Kidney (tissue), 14 donors: Measurements from ENCODE around the gene CCSAP. TPM values are rescaled to one million over a fixed set of nuclear protein-coding genes. Genes with fewer than 3 reads are reported as not detected.

ENCODE experiments used
- DNase-seq, 5 donors: peaks; one replicate each; pipeline ENCODE4 v3.0.0-alpha.2; 2013 to 2020
- FAIRE-seq: peaks from 2 replicates; lab custom pipeline; 2012; peaks lifted over from hg19 to GRCh38; lab: Jason Lieb, UNC
- H3K27ac ChIP-seq, 2 donors: one replicate each; pipeline ENCODE4 v1.7.0; 2013; ENCODE audit warnings: low read depth in 2 of 2, low read length in 2 of 2, inconsistent platforms in 1 of 2
- H3K27me3 ChIP-seq: one replicate; pipeline ENCODE4 v1.7.1; 2013; ENCODE audit warnings: low read length, inconsistent platforms; ENCODE audit not compliant: control insufficient read depth, insufficient read depth
- H3K36me3 ChIP-seq, 3 donors: one replicate each; pipeline versions ENCODE4 v1.7.0 to v1.7.1; 2013; ENCODE audit warnings: low read length in 3 of 3, control low read depth in 1 of 3, inconsistent platforms in 1 of 3; ENCODE audit not compliant: insufficient read depth in 3 of 3, control insufficient read depth in 2 of 3
- H3K4me1 ChIP-seq, 3 donors: one replicate each; pipeline versions ENCODE4 v1.7.0 to v1.7.1; 2013; ENCODE audit warnings: low read length in 3 of 3, inconsistent platforms in 1 of 3, low read depth in 1 of 3; ENCODE audit not compliant: control insufficient read depth in 2 of 3, insufficient read depth in 2 of 3
- H3K4me3 ChIP-seq, 3 donors: one replicate each; pipeline versions ENCODE4 v1.7.0 to v1.8.1; 2013; ENCODE audit warnings: low read length in 3 of 3, control low read depth in 1 of 3, inconsistent platforms in 1 of 3
- H3K9ac ChIP-seq, 3 donors: one replicate each; pipeline versions ENCODE4 v1.7.0 to v1.7.1; 2013; ENCODE audit warnings: low read length in 3 of 3, control low read depth in 1 of 3, inconsistent platforms in 1 of 3
- H3K9me3 ChIP-seq, 3 donors: one replicate each; pipeline versions ENCODE4 v1.7.0 to v1.7.1; 2013; ENCODE audit warnings: low read length in 3 of 3, control low read depth in 1 of 3, inconsistent platforms in 1 of 3; ENCODE audit not compliant: control insufficient read depth in 2 of 3, insufficient read depth in 1 of 3
- CTCF ChIP-seq: IDR thresholded peaks from 3 replicates; pipeline ENCODE4 v1.5.1; 2012; ENCODE audit warnings: mild to moderate bottlenecking, moderate library complexity, borderline replicate concordance; ENCODE audit not compliant: insufficient read depth; ENCODE audit errors: extremely low read depth
- intact Hi-C: fragments of 100-400 bp; cut with DNase I; formaldehyde crosslinking; loops from one replicate; pipeline ENCODE4 v1.11.1; 2022
- polyA plus RNA-seq: library from polyadenylated mRNA; stranded (reverse); fragments of 350-450 nt; fragmentation: Illumina TruSeq; extraction: RNeasy Lipid Tissue Mini Kit (QIAGEN cat#74804); gene quantifications from one replicate; pipeline ENCODE4 v1.2.3, GENCODE V29; 2014; ENCODE audit warnings: low read depth, low replicate concordance; ENCODE audit not compliant: insufficient read depth
- total RNA-seq: library from RNA; stranded (reverse); fragmentation: NEBNext Ultra II Directional; extraction: Animal tissue kit (Norgen Biotek cat#: 25700); gene quantifications from one replicate; pipeline ENCODE4 v1.2.1, GENCODE V29; 2021
- donor health status: control.
- donor health status: control.
- donor health status: control.
- donor health status: control.
- donor health status: control.
- donor health status: DM: yes; HTN: yes; CAD: no.
- donor health status: Normal renal cell carcinoma (clear cell type).

CCSAP gene
- total and polyA plus RNA-seq, 2 donors from 2014 or later, result 0.84 to 3.1 TPM

GRCh38 chr1:229370601-229371021 lies 27.8 kb upstream of the CCSAP start:
- H3K27ac ChIP-seq, result no peak overlapping the region
- intact Hi-C loops, result no loop called here
- no peak for TF ChIP-seq CTCF
- H3K36me3 ChIP-seq, result no peaks in the 10 kb centered on the region
- FAIRE-seq (no peak), DNase-seq (peak in 2 of 5 donors; percentile 21 to 67)
- no peaks in the 10 kb centered on the region for H3K9me3 ChIP-seq
- no peak overlapping the region for H3K4me3 ChIP-seq
- no peaks in the 10 kb centered on the region for H3K27me3 ChIP-seq
- H3K4me1 ChIP-seq, result no peaks in the 10 kb centered on the region
- no peak overlapping the region for H3K9ac ChIP-seq

GRCh38 chr1:229368347-229368746 lies 25.5 kb upstream of the CCSAP start:
- intact Hi-C loops, result no loop called here

GRCh38 chr1:229365569-229365968 lies 22.7 kb upstream of the CCSAP start:
- intact Hi-C loops, result no loop called here
- Histone ChIP-seq H3K27me3 (no peaks in the 10 kb centered on the region), H3K9ac (no peak overlapping the region), H3K4me1 (no peaks in the 10 kb centered on the region), H3K9me3 (no peaks in the 10 kb centered on the region), H3K36me3 (no peaks in the 10 kb centered on the region), H3K4me3 (no peak overlapping the region), H3K27ac (no peak overlapping the region)
- no peak for TF ChIP-seq CTCF
- FAIRE-seq (no peak), DNase-seq (no peak)

More at GRCh38 chr1:229368347-229368746, 25.5 kb upstream of the CCSAP start:
- TF ChIP-seq CTCF, result no peak
- H3K4me3 ChIP-seq, result no peak overlapping the region
- H3K36me3 ChIP-seq, result no peaks in the 10 kb centered on the region
- H3K9ac ChIP-seq, result no peak overlapping the region
- peak in 1 of 5 donors; percentile 23 for DNase-seq
- no peak overlapping the region for H3K27ac ChIP-seq
- no peaks in the 10 kb centered on the region for H3K4me1 ChIP-seq
- no peak for FAIRE-seq
- no peaks in the 10 kb centered on the region for H3K9me3 ChIP-seq
- no peaks in the 10 kb centered on the region for H3K27me3 ChIP-seq
